SK-N-MC (cell line): Measurements from ENCODE around the gene KIF26A.

Source experiments
- EZH2 ChIP-seq: fragments of 200-600 bp; sonication (generic); IDR thresholded peaks from one replicate; pipeline ENCODE4 v1.6.1; 2017; ENCODE audit warnings: antibody characterized with exemption
- POLR2AphosphoS5 ChIP-seq: IDR thresholded peaks from 2 replicates; pipeline ENCODE4 v1.6.1; 2012; ENCODE audit warnings: mild to moderate bottlenecking, low read depth, low read length, borderline replicate concordance

DNA sequence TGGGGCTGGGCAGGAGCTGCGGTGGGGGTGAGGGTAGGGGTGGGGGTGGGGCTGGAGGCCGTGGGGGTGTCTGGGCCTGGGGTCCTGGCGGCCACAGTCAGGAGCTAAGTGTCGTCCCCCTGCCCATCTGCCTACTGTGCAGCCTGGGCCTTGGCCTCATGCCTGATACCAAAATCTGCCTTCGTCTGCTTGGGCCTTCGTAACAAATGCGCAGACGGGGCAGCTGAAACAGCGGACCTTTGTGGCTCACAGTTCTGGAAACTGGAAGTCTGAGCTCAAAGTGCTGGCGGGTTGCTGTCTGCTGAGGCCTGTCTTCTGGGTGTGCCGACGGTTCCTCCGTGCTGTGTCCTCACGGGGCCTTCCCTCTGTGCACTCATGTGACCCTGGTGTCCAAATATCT lies 61.7 kb downstream of the KIF26A start:
- TF ChIP-seq EZH2 (no peak), POLR2AphosphoS5 (no peak)
